ENCODE measurements around the gene GCSAML. TPM values are rescaled to one million over a fixed set of nuclear protein-coding genes. Genes with fewer than 3 reads are reported as not detected.

GCSAML gene
- total RNA-seq, 1 donor from 2014 or later = not detected

Other genes starting within 250 kb of the GCSAML start
- gene ZNF496, start 217.3 kb upstream of the GCSAML start, total RNA-seq = 5.0 and 9.5 TPM in 2 replicates
- gene NLRP3, start 133.0 kb upstream of the GCSAML start, total RNA-seq = under 0.01 TPM in 2 replicates
- not detected in 2 replicates for gene OR2B11, start 91.0 kb upstream of the GCSAML start, total RNA-seq
- gene OR2C3, start 12.7 kb upstream of the GCSAML start, total RNA-seq = not detected in 2 replicates
- not detected in 2 replicates for gene OR2G2, start 39.2 kb downstream of the GCSAML start, total RNA-seq
- not detected in 2 replicates for gene OR2G3, start 56.5 kb downstream of the GCSAML start, total RNA-seq
- gene OR13G1, start 130.6 kb downstream of the GCSAML start, total RNA-seq = not detected in 2 replicates
- not detected in 2 replicates for gene OR6F1, start 167.5 kb downstream of the GCSAML start, total RNA-seq
- gene OR14K1, start 189.5 kb downstream of the GCSAML start, total RNA-seq = not detected in 2 replicates
- gene OR14A2, start 199.0 kb downstream of the GCSAML start, total RNA-seq = not detected in 2 replicates
- not detected in 2 replicates for gene OR1C1, start 211.4 kb downstream of the GCSAML start, total RNA-seq